SHP77 (cell line): ENCODE measurements around the gene PDP2.

Experiments used
- DNase-seq, 2 experiments: peaks; one replicate each; lab custom pipeline; 2025; lab: John Stamatoyannopoulos, UW

PDP2 gene

DNA sequence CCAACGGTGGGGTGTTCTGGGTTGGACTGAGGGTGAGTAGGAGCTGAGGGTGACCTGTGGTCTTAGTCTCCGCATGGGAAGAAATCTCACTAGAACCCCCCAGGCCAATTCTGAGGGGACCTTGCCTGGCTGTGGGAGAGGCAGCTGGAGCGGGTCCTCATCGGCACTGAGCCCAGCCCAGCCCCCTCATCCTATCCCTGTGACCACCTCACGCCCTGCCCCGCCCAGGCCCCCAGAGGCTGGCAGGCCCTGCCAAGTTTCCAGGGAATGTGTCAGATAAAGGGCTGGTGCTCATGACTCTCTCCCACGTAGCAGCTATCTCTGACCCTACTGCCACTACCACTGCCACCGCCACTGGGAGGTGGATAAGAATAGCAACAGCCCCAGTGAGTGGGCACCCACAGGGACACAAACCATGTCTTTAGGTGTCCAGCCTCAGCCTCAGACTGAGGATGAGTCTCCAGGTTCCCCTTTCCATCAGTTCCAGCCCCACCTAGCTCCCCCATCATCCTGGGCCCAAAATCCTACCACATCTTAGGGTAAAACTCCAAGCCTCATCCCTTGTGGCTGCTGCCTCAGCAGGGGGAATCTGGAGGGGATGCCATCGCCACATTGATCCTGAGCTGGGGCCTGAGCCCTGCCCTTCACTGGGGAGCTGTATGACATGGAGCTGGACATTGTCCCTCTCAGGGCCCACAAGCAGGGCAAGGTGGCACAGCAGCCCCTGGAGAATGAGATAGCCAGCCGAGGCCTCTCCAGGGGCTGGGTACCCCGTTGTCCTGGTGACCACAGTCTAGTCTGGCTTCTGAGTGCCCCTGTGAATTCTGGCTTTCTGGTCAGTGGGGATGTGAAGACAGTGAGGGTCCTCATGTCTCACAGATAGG is 23.5 kb downstream of the PDP2 start:
- no peak for DNase-seq

GRCh38 chr16:66904428-66904845 is 24.1 kb downstream of the PDP2 start:
- no peak for DNase-seq

GRCh38 chr16:66904846-66905632 is 24.7 kb downstream of the PDP2 start:
- DNase-seq = no peak

- no peak for DNase-seq
Measured at GRCh38 chr16:66905633-66906539, 25.6 kb downstream of the PDP2 start.

- no peak for DNase-seq
Measured at GRCh38 chr16:66906916-66907836, 26.9 kb downstream of the PDP2 start.

- DNase-seq = no peak
Measured at GRCh38 chr16:66908116-66908515, 27.8 kb downstream of the PDP2 start.

DNA sequence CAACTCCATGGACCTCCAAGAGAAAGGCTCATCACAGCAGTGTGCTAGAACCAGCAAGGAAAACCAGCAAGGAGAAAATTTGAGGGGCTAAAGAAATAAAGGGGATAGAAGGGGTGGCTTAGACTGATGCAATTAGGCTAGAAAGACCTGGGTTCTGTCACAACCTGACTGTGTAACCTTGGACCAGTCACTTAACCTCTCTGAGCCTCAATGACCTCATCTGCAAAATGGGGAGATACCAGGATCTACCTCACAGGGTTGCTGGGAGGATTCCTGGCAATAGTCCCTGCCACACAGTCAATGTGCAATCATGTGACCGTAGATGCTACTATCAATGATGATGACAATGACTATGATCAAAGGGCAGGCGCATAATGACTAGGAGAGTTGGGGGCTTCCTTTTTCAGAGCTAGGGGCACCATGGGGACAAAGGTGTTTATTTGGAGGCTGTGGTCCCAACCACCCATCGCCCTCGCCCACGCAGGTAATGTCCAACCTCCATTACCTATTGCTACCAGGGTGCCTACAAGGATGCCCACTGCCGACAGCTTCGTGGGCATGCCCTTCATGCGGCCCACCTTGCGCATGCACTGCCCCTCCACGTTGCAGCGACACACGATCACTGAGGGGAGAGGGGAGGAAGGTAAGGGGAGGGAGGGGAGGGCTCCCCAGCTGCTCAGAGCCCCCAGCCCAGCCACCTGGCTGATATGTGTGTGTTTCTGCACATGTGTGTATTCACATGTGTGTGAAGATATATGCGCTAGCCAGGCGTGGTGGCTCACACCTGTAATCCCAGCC is 28.6 kb downstream of the PDP2 start:
- DNase-seq = no peak

GRCh38 chr16:66910175-66910940 is 30.0 kb downstream of the PDP2 start:
- DNase-seq = no peak

- DNase-seq = no peak
Measured at GRCh38 chr16:66911112-66911511, 30.8 kb downstream of the PDP2 start.

DNA sequence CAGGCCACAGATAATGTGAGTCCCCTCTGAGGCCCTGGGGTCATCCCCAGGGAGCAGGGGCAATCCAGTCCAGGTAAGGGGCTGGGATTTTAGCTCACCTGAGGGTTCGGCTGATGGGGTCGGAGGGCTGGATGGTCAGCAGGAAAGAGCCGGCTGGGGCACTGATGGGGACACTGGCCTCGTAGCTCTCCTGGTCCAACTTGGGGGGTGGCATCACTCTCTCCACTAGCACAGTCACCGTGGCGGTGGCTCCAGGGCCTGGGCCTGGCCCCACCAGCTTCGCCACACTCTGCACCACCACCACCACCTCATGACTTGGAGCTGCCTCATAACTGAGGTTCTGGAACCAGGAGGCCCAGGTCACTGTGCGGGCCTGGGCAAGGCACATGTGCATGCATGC is 31.5 kb downstream of the PDP2 start:
- no peak for DNase-seq

DNA sequence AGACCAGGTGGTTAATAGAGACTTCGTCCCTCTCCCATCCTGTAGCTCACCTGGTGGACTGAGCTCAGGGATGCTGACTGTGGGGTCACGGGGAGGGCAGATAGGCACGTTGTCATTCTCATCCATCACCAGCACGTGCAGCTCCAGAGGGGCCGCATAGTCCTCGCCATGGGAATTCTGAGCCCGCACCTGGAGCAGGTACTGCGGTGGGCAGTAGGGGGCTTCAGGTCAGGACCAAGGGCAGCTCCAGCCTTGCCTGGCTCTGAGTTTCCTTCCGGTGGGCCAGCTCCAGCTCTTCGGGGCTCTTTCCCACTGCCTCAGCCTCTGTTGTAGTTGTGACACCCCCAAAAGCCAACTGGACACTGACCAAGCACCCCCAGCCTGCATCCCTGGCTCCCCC is 32.8 kb downstream of the PDP2 start:
- DNase-seq = no peak

DNA sequence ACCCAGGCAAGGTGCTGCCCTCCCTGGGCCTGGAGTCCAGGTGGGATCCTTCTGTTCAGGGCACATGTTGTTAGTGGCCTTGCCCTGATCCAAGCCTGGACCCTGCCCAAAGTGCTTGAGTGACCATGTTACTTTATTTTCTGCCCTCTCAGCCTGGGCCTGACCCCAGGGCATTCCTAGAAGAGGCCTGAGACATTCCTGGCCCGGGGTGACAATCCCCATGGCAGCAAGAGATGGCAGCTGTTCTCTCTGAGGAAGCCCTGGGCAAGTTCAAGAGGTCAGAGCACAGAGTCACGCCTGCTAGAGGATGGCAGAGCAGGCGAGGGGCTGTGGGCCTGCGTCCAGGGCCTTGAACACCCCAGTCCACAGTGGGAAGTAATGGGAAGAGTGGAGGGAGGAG is 33.4 kb downstream of the PDP2 start:
- no peak for DNase-seq

DNA sequence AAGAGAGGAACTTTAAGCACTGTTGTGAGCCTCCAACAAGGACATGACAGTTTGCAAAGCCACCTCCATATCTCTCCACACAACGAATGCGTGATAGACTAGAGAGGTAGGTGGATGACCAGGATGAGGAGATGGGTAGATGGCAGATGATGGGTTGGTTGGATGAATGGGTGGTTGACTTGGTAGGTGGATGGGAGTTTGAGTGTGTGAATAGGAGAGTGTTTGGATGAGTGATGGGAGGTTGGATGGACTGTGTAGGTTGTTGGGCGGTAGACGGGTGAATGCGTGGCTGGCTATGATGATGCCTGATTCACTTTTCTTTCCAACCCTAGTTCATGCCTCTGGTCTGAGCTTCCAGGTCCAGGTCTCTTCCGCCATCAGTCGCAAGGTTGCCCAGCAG is 34.2 kb downstream of the PDP2 start:
- DNase-seq = no peak

DNA sequence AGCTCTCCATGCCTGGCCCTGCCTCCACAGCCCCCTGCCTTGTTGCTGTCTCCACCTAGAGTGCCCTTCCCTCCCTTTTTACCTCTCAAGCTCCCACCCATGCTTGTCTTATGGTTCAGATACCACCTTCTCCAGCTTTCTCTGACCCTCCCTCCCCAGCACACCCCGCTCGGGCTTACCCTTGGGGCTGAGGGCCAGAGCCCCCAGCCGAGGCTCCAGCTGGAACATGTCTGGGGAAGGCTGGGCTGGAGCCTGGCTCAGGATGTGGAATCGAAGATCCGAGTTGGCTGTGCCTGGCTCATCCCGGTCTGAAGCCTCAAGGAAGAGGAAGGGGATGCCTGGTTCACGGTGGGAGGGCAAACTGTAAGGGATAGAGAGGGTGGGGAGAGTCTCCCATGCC is 34.7 kb downstream of the PDP2 start:
- no peak for DNase-seq

GRCh38 chr16:66916518-66916917 is 36.2 kb downstream of the PDP2 start:
- no peak for DNase-seq

DNA sequence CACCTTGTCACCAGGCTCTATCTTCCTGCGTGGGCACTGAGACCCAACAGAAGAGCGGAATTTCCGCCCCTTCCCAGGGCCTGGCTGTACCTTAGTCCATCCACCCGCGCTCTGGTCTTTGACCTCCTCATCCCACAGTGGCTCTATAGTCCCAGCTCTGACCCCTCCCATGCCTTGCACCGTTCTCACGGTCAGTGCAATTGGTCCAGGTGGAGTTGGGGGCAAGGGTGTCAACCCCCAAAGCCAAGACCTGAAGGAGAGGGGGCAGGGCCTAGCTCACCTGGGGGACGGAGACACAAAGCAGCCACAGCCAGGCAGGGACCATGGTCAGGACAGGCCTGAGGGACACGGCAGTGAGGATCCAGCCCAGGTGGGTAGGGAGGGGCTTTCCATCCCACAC is 37.4 kb downstream of the PDP2 start:
- DNase-seq = no peak

DNA sequence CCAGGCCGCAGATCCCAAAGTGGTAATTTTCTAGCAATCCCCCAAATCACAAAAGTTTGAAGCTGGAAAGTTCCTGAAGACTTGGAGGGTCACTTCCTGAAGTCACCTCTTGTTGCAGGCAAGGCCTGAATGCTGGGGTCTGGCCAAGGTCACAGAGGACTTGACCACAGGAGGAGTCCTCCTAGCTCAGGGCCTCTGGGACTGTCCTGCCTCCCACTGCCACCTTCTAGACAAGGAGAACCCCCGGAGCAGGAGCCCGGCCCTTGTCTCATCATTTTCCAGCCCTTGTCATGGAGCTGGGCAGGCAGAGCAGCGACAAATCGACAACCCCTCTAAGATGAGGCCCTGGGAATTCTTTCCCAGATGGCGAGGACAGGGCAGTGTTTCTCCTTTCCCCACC is 38.0 kb downstream of the PDP2 start:
- no peak for DNase-seq

- no peak for DNase-seq
Measured at GRCh38 chr16:66918803-66919568, 38.7 kb downstream of the PDP2 start, which contains the start of gene CDH16. TSS of gene CDH16 (minus strand) at chr16:66918885. CDS start at chr16:66918065, 820 bp downstream.
